Stimulated activated CD4-positive, alpha-beta T cell treated with anti-CD3 and anti-CD28 coated beads, TNF-alpha, amount 100 ng/mL, for 4 hours (primary cell): ENCODE data around the gene NEURL3.
"Not testable (repeated sequence)": the region's sequence is repeated elsewhere in the genome, so short reads cannot be mapped to it uniquely, and the experiment has no call there.

Source experiments
- DNase-seq, 3 experiments: peaks; one replicate each; pipeline ENCODE4 v3.0.0-alpha.2; 2020; ENCODE audit warnings: low read depth in 3 of 3

The NEURL3 gene

GRCh38 chr2:96505231-96505889 is at the start of gene NEURL3:
Gene NEURL3, minus strand, starts transcription at chr2:96505357. Its CDS starts 71 bp downstream, at chr2:96505286.
- no peak for DNase-seq

GRCh38 chr2:96554293-96555145 is 49.4 kb upstream of the NEURL3 start:
- DNase-seq, result peak in 2 of 3 experiments; percentile 44 to 53

DNA sequence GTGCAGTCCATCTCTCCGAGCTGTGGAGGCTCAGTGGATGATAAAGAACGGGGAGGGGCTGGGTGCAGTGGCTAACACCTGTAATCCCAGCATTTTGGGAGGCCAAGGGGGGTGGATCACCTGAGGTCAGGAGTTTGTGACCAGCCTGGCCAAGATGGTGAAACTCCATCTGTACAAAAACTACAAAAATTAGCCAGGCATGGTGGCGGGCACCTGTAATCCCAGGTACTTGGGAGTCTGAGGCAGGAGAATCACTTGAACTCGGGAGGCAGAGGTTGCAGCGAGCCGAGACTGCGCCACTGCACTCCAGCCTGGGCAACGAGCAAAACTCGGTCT is 48.8 kb upstream of the NEURL3 start:
- not testable (repeated sequence) for DNase-seq

DNA sequence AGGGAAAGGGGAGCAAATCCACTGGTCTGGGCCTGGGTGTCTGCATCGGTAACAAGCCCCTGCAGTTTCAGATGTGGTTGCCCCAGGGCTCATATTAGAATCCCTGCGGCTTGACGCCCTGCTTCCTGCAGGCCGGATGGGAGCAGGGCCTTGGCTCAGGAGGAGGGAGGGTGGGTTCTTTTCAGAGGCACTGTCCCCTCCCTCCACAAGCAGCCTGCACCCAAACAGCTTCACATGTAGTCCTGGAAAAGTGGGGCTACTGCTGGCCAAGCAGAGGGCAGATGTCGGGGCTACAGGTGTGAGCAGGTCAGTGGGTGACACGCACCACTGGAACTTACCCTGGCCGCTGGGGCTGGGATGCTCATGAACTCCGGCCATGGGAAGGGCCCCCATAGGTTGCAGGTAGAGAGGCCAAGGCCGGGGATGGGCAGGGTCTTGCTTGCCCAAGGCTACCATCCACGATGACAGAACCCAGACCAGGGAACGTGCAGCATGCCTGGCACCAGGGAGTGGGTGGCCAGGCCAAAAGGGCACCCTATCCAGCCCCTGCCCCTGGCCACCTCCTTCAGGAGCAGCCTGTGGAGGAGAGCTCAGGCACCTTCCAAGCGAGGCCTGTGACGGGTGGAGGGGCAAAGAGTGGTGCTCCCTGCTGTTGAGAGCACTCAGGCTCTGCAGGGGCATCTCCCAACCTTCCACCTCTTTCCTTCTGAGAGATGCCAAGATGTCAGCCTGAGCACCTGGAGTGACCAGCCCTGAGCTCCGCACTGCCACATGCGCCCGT is 48.2 kb upstream of the NEURL3 start:
- no peak for DNase-seq

GRCh38 chr2:96552315-96553175 is 47.4 kb upstream of the NEURL3 start:
- DNase-seq, result no peak

DNA sequence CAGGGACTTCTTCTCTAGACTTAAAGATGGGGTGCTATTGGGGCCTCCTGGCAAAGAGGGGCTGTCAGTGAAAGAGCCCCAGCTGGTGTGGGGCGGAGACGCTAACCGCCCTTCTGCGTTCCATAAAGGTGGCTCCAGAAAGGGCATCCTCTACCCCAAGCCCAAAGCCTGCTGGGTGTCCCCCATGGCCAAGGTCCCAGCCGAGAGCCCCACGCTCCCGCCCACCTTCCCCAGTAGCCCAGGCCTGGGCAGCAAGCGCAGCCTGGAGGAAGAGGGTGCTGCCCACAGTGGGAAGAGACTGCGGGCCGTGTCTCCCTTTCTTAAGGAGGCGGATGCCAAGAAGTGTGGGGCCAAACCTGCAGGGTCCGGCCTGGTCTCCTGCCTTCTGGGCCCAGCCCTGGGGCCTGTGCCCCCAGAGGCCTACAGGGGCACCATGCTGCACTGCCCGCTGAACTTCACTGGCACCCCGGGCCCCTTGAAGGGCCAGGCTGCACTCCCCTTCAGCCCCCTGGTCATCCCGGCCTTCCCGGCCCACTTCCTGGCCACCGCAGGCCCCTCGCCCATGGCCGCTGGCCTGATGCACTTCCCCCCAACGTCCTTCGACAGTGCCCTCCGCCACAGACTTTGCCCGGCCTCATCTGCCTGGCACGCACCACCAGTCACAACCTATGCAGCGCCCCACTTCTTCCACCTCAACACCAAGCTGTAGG is 46.6 kb upstream of the NEURL3 start:
- no peak for DNase-seq

DNA sequence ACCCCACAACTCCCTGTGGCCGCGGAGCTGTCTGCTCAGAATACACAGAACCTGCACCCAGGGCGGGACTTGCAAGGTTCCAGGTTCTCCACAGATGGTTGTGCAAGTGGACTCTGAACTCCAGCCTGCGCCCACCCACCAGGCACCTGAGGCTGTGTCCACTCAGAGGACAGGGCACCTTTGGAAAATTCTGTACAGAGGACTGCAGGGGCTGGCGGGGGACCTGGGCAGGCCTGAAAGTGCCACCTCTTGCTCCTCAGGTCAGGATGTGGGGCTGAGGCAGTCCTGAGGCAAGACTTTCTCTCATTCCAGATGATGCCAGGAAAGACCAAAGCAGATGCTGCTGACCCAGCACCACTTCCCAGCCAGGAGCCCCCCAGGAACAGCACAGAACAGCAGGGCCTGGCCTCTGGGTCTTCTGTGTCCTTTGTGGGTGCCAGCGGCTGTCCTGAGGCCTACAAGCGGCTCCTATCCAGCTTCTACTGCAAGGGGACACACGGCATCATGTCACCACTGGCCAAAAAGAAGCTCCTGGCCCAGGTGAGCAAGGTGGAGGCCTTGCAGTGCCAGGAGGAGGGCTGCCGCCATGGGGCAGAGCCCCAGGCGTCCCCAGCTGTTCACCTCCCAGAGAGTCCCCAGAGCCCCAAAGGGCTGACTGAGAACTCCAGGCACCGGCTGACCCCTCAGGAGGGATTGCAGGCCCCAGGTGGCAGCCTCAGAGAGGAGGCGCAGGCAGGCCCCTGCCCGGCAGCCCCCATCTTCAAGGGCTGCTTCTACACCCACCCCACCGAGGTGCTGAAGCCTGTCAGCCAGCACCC is 45.8 kb upstream of the NEURL3 start:
- no peak for DNase-seq

- DNase-seq, result no peak
Observed at GRCh38 chr2:96549967-96550786, 45.0 kb upstream of the NEURL3 start.

DNA sequence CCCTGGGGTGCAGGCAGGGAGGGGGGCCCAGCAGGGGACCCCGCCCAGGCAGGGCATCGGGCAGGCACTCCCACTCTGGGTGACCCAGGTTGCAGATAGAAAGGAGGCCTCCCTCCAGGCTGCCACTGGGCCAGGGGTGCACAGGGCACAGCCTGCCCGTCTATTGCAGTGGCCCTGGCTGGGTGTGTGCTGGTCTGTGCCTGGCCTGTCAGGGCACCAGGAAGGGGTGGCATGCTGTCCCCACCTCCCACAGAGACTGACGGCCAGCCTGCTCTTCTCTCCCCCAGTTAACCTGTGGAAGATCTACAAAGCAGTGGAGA is 44.3 kb upstream of the NEURL3 start:
- DNase-seq, result no peak

DNA sequence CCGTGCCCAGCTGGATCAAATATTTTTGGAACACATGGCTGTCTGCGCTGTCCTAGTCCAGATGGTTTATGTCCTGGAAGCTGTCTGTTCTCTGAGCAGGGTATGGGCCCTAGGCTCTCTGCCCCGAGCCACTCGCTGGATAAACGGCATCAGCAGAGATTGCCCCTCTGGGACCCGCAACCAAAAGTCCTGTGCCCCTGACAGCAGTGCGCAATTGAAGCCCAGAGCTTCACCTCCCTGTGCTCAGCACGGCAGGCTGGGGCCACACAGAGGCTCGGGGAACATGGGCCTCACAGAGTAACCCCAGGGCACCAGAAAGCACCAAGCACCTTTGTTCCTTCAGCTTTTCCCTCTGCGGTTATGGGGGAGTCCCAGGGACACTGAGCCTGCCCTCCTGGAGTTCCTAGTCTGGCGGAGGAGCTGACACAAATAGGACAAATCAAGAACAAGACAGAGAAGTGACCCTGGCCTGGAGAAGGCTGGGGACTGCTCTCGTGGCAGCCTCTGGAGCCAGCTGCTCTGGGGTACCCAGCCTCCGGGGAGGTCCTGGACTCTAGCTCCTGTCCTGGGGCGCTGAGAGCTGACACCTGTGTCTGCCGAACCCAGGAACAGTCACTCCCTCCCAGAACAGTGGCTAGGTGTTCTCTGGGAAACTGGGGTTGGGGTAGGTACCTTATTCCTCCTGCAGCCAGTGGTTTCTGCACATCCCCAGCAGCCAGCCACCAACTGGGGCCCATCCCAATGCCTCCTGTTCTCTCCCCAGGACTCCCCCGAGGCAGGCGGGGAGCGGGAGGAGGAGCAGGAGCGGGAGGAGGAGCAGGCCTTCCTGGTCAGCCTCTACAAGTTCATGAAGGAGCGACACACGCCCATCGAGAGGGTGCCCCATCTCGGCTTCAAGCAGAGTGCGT is 43.7 kb upstream of the NEURL3 start:
- DNase-seq, result no peak

DNA sequence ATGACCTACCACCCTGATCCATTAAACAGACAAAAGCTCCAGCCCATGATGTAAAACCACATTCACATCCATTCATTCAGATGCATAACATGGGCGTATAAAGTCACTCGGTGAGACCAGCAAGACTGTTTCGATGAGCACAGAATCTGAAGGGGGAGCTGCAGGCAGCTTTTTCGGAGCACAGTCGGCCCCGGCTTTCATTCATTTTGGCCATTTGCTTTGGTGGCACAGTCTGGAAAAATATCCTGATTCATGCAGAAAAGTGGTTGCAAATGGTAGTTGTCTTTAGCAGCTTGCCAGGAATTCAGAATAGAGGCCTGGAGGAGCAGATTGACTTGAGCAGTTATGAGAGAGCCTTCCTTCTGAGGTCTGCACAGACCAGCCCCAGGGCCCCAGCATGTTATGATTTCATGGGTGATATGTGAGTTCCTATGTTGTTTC is 42.6 kb upstream of the NEURL3 start:
- DNase-seq, result no peak

DNA sequence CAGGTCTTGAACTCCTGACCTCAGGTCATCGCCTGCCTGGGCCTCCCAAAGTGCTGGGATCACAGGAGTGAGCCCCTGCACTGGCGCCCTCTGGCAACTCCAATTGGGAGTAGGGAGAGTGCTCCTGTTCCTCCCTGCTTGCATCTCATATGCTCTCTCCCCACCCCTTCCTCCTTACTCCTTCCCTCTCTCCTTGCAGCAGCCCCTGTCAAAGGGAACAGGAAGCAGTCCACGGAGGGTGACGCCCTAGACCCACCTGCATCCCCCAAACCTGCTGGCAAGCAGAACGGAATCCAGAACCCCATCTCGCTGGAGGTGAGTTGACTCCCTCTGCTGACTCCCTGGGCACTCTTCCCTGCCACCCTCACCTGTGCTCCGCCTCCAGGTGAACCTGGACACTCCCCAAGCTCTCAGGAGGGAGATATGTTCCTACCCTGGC is 42.1 kb upstream of the NEURL3 start:
- DNase-seq, result no peak

GRCh38 chr2:96546797-96547196 is 41.6 kb upstream of the NEURL3 start:
- no peak for DNase-seq

- DNase-seq, result no peak
Observed at GRCh38 chr2:96546321-96546720, 41.2 kb upstream of the NEURL3 start.

- DNase-seq, result no peak
Observed at GRCh38 chr2:96542357-96542977, 37.3 kb upstream of the NEURL3 start.

DNA sequence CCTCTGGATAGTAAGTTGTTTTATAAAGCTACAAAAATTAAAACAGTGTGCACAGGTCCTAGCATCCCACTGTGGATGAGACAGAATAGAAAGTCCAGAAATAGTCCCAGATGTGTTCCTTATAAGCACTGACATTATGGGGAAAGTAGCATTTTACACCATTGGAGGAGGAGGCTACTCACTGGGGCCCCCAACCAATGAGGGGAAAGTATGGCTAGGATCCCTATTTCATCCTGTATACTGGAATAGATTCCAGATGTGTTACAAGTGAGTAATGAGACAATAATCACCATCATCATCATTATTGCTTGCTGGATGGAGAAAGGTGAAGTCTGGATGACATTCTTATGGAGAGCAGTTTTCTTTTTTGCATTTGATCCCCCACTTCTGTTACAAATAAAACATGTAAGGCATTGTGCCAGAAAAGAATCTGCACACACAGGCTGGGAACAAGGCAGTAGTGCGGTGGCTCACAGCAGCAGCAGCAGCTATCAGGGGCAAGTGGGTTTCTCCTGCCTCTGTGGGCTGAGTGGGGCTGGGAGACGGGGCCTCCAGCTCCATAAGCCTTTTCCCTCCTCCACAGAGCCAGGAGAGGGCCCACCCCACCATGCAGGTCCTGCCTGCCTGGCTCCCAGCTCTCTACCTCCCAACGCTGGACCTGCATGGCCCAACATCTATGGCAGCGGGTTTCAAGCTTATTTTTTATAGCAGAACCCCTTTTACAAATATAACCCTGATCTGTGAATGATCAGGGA is 36.4 kb upstream of the NEURL3 start:
- no peak for DNase-seq

DNA sequence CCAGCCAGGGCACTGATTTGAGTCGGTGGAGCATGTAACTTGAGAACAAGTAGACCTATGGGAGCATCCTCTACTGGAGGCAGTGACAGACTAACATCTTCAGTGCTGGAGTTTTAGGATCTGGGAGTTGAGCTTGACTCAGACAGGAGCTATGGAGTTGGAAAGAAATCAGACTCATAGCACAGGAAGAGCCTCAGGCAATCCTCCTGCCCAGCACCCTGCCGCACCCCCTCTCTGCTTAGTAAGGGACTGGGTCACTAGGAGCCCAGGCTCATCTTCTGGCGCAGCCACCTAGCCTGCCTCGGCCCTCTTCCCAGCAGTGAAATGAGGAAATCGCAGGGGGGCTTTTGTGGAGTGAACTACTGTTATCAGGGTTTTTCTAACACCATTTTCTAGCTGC is 35.0 kb upstream of the NEURL3 start:
- DNase-seq, result no peak
